ENCODE measurements around the gene MILR1.
"Not testable (repeated sequence)": the region's sequence is repeated elsewhere in the genome, so short reads cannot be mapped to it uniquely, and the experiment has no call there.

MILR1 gene

DNA sequence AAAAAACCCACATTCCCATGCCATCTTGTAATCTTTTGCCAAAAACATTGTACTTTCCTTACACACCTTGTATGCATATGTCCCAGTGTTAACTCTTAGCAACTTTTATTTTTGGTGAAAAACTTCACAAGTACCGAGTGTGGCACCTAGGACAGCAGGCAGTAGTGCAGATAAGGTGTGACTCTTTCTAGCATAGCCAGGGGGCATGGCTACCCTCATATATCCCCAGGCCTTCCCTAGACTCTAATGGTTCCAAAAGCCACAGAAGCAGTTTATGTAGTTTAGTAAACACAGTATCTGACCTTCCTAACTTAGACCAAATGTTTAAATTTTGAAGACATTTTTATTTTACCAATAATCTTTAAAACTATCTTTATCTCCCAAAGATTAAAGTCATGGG, 20.5 kb upstream of the MILR1 start:
- DNase-seq = no peak

DNA sequence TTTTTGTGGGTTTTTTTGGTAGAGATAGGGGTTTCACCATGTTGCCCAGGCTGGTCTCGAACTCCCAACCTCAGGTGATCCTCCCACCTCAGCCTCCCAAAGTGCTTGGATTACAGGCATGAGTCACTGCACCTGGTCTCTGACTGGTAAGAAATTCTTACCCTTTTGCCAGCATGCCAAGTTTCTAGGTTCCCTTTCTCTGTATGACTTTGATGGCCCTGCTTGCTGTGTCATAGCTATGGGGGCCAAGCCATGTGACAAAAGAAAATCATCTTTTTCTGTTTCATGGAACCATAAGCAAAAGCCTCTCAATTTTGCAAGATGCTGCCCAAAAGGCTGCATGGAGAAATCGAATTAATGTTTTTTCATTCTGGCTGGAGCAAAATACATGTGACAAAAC, 18.9 kb upstream of the MILR1 start:
- DNase-seq = not testable (repeated sequence)

DNA sequence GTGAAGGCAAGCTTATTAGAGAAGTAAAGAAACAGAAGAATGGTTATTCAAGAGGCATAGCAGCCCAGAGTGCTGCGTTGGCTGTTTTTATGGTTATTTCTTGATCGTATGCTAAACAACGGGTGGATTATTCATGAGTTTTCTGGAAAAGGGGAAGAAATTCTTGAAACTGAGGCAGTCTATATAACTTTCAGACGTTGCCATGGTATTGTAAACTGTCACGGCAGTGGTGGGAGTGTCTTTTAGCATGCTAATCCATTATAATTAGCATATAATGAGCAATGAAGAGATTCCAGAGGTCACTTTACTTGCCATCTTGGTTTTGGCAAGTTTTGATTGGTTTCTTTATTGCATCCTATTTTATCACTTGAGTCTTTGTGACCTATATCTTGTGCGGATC, 17.4 kb upstream of the MILR1 start:
- DNase-seq = no peak

DNA sequence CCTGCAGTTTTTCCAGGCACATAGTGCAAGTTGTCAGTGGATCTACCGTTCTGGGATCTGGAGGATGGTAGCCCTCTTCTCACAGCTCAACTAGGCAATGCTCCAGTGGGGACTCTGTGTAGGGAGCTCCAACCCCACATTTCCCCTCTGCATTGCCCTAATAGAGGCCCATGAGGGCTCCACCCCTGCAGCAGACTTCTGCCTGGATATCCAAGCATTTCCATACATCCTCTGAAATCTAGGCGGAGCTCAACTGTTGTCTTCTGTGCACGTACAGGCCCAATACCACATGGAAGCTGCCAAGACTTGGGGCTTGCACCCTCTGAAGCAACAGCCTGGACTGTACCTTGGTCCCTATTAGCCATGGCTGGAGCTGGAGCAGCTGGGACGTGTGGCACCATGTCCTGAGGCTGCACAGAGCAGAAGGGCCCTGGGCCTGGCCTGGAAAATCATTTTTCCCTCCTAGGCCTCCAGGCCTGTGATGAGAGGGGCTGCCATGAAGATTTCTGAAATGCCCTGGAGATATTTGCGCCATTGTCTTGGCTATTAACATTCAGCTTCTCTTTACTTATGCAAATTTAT, 10.9 kb upstream of the MILR1 start:
- no peak for DNase-seq

DNA sequence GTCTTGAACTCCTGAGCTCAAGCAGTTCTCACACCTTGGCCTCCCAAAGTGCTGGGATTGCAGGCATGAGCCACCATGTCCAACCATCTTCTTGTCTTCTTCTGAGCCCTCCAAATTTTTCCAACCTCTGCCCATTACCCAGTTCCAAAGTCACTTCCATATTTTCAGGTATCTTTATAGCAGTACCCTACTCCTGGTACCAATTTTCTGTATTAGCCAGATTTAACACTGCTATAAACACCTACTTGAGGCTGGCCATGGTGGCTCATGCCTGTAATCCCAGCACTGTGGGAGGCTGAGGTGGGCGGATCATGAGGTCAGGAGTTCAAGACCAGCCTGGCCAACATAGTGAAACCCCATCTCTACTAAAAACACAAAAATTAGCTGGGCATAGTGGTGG, 9.4 kb upstream of the MILR1 start:
- DNase-seq = not testable (repeated sequence)

DNA sequence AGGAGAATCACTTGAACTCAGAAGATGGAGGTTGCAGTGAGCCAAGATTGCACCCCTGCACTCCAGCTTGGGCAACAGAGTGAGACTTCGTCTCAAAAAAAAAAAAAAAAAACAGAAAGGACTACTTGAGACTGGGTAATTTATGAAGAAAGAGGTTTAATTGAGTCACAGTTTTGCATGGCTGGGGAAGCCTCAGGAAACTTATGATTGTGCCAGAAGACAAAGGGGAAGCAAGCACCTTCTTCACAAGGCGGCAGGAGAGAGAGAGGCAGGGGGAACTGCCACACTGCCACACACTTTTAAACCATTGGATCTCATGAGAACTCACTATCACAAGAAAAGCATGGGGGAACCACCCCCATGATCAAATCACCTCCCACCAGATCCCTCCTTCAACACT, 9.0 kb upstream of the MILR1 start:
- no peak for DNase-seq

DNA sequence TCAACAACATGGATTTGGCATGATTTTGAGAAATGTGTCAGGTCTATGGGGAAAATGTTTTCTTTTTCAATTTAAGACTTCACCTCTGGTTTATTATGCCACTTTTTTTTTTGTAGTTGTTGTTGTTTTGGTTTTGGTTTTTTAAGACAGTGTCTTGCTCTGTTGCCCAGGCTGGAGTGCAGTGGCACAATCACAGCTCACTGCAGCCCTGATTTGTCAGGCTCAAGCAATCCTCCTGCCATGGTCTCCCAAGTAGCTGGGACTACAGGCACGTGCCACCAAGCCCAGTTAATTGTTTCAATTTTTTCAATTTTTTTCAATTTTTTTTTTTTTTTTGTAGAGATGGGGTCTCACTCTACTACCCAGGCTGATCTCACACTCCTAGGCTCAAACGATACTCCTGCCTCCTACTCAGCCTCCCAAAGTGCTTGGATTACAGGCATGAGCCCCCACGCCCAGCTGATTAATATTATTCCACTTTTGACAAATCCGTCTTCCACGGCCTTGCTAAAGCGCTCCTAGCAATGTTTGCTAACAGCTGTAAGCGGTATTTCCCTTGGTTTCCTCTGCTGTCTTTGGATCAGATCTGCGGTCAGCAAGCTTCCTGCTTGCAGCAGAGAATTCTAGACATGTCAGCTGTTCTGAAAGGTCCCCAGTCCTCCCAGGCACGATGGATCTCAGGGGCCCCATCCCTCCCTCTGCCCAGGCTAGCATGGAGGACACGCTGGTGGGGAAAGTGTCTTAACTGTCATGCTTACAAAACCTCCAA, 7.0 kb upstream of the MILR1 start:
- DNase-seq = no peak

DNA sequence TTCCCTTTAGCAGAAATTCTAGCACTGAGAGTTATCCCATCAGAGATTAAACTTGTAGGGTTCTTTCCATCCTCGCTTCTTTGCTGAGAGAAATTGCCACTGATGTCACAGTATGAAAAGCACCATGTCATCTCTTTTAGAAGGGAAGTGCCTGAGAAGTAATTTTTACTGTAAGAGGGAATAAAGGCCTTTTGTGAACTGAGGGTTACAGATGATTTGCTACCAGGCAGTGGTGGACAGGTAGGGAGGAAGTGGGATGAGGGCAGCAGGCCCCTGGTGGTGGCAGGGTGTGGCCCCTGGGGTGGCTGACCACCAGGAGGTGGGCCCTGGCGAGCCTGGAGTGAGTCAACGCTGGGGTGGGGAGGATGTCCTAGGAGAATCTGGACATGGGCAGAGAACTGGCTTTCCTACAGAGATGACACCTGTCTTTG, 6.4 kb upstream of the MILR1 start:
- no peak for DNase-seq

DNA sequence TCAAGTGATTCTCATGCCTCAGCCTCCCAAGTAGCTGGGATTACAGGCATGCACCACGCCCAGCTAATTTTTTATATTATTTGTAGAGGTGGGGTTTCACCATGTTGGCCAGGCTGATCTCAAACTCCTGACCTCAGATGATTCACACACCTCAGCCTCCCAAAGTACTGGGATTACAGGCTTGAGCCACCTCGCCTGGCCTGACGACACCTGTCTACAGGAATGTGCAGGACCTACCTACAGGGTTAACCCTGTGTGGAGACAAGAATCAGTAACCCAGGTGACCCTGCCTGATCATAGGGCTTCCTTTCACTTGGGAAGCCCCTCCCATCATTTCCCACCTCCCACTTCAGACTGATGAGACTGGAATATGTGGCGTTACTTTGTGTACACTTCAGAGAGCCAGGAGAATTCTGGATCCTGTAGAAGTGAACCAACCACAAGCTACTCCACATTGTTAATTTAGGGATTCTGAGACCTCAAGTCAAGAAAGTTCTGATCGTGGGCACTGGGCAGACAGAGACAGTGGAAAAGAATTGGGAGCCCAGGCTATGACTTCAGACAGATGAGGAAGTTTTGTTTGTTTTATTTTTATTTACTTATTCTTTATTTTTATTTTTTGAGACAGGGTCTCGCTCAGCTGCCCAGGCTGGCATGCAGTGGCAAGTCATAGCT, 5.7 kb upstream of the MILR1 start:
- no peak for DNase-seq

DNA sequence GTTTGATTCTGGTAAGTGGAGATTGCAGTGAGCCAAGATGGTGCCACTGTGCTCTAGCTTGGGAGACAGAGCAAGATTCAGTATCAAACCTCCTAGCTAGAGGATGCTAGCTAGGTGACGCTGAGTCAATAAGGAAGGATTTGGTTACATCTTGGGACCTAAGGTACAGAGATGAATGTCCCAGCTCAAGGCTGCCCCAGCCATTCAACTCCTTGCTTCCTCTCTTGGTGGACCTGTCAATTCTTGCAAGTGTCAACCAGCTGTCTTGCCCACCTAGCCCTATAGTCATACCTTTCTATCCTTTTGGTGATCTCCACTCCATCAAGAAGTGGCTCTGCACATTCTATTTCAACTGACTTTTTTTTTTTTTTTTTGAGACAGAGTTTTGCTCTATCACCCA, 1.4 kb upstream of the MILR1 start:
- no peak for DNase-seq

DNA sequence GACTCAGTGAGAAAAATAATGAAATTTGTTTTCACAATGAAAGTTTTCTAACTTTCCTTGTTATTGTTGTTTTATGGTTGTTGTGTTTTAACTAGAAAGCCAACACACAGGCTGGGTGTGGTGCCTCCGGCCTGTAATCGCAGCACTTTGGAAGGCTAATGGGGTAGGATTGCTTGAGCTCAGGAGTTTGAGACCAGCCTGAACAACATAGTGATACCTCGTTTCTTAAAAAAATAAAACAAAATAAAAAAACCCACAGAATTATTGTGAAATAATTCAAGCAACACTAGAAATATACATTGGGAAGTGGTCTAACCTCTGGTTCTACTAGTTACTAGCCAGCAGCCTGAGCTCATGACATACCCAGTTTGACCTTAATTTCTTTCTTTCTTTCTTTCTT, 630 bp downstream of the MILR1 start:
- no peak for DNase-seq

DNA sequence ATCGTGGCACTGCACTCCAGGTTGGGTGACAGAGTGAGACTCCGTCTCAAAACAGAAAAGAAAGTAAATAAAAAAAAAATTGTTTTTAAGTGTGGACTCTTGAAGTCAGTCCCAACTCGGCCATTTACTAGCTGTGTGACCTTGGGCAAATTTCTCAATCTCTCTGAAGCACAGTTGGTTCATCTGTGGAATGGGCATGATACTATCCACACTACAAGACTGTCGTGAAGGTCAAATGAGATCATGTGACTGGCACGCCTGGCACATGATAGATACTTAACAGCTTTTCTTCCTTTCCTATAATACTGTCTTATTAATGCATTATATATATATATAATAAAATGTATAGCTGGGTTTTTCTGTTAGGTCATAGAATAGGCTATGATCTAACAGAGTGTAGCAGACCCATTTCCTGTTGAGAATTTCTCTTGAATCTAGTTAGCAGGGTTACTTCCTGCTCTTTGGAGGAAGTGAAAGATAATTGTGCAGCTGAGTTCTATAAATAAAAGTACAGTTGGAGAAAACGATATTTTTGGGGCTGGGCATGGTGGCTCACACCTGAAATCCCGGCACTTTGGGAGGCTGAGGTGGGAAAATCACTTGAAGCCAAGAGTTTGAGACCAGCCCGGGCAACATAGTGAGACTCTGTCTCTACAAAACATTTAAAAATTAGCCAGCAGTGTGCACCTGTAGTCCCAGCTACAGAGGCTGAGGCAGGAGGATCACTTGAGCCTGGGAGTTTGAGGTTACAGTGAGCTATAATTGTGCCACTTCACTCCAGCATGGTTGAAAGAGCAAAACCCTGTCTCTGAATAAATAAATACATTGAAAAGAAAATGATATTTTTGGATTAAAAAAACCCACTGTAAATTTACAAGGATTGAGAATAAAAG, 7.3 kb downstream of the MILR1 start:
- DNase-seq = no peak

DNA sequence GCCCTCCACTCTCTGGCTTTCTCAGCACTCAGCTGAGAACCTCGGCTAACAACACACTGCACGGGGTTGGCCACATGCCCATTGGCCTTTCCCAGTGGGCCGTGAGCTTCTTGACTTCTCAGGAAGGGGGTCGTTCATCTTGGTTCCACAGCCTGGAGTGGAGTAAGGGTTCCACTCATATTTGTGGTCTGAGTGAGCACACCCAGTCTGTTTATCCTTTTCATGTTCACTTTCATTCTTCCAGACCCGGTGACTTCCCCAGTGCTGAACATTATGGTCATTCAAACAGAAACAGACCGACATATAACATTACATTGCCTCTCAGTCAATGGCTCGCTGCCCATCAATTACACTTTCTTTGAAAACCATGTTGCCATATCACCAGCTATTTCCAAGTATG, 8.2 kb downstream of the MILR1 start:
- DNase-seq = no peak

DNA sequence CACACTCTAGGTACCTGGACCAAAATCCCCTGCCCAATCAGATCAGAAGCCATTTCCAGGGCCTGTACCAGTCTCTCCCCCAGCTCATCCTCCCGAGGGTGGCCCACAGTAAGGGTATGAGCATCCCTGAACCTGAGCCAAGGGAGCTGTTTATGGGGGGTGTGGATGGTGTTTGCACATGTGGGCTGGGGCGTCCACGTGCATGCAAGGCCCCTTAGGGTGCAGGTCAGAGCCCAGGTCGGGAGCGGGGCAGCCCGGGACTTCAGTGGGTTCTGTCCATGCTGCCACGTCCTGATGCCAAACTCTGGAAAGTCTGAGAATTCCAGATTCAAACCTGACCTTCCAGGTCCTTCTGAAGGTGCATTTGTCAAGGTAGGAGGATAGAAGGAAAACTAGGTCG, 9.8 kb downstream of the MILR1 start:
- DNase-seq = no peak

DNA sequence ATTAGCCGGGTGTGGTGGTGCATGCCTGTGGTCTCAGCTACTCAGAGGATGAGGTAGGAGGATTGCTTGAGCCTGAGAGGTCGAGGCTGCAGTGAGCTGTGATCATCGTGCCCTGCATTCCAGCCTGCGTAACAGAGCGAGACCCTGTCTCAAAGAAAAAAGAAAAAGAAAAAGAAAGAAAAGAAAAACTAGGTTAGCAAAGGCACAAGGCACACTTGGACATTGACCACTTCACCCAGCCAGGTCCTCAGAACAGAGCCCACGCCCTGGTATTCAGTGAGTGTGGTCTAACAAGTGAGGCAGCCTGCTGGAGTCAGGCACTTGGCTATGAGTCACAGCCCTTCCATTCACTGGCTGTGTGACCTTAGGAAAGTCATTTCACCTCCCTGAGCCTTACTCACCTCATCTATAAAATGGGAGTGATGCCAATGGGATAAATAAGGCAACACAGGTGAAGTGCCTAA, 10.4 kb downstream of the MILR1 start:
- DNase-seq = no peak

DNA sequence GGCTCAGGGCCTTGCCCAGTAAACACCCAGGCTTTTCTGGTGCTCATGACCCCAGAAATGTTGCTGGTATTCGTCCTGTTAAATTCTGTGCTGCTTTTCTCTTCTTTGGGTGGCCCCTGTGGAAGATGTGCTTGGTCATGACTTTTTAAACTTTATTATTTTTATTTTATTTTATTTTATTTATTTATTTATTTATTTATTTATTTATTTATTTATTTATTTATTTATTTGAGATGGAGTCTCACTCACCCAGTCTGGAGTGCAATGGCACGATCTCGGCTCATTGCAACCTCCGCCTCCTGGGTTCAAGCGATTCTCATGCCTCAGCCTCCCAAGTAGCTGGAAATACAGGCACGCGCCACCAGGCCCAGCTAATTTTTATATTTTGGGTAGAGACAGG, 10.9 kb downstream of the MILR1 start:
- DNase-seq = not testable (repeated sequence)

DNA sequence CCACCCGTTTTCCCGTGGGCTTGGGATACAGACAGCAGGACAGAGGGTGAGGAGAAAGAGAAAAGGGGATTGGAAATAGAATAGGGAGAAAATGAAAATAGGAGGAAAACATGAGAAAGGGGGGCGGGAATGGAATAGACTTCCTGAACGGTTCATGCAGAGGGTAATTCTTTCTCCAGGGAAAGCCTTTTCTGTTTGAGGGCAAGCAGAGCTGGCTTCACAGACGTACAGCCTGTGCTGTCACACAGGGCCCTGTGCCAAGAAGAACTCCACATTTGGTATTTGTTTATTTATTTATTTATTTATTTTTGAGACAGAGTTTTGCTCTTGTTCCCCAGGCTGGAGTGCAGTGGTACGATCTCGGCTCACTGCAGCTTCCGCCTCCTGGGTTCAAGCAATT, 12.0 kb downstream of the MILR1 start:
- no peak for DNase-seq

DNA sequence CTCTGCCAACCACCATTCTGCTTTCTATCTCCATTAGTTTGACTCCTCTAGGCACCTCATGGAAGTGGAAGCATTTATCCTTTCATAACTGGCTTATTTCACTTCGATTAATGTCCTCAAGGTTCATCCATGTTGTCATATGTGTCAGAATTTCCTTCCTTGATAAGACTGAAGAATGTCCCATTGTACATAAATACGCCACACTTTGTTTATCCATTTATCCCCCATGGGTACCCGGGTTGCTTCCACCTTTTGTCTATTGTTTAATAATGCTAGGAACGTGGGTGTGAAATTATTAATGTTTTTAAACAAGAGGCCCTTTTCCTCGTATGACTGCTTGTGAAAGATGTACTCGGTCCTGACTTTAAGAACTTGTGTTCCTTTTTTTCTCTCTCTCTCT, 12.9 kb downstream of the MILR1 start:
- DNase-seq = no peak

DNA sequence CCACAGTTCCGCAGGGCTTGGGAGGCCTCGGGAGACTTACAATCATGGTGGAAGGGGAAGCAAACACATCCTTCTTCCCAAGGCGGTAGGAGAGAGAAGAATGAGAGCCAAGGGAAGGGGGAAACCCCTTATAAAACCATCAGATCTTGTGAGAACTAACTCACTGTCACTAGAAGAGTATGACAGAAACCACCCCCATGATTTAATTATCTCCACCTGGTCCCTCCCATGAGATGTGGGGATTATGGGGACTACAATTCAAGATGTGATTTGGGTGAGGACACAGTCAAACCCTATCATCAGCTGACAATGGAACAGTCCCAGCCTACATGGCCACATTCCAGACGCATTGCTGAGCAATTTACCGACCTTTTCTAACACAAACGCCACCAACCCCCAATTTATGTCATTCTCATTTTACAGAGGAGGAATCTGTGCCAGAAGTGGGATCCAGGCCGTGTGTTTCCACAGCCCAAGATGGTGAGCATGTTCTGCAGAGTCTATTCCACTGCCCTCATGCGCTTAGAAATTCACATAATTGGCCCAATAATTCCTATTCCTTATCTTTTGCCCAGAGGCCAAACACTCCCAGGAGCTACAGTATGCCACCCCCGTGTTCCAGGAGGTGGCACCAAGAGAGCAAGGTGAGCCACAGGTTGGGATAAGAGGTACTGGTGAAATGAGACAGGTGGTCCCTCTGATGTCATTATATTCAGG, 17.3 kb downstream of the MILR1 start:
- no peak for DNase-seq

DNA sequence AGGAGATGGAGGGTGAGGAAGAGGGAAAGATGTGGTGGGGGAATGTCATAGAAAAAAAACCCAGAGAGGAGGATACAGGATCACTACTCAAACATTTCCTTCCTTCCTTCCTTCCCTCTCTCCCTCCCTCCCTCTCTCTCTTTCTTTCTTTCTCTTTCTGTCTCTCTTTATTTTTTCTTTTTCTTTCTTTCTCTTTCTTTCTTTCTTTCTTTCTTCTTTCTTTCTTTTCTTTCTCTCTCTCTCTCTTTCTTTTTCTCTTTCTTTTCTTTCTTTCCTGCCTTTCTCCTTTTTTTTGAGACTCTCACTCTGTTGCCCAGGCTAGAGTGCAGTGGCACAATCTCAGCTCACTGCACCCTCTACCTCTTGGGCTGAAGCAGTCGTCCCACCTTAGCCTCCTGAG, 17.9 kb downstream of the MILR1 start:
- DNase-seq = not testable (repeated sequence)

DNA sequence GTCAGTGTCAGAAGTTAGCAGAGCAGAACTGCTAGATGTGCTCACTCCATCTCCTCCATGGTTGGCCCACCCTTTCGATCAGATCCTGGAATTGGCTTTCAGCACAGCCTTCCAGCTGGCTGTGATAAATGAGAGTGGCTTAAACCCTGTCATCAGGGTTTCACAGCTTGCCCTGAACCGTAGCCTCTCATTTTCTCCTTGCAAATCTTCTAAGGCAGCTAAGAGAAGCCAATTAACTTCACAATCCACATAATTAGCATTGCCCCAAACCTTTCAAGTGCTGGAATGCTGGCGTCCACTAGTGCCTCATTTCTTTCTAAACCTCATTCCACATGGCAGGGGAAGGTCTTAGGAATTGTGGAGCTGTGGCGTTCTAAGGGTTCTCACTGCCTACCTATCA, 21.7 kb downstream of the MILR1 start:
- no peak for DNase-seq

DNA sequence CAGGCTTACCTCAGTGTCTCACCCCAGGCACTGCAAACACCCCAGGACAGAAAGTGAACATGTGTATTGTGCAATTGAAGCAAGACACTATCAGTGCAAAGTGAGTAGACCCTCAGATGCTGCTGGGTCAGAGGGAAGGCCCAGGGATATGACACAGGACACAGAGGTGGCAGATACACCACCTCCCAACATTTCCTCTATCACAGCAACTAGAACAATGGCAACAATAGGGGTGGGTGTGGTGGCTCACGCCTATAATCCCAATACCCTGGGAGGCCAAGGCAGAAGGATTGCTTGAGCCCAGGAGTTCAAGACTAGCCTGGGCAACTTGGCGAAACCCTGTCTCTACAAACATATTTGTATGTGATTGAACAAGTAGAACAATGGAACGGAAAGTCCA, 22.5 kb downstream of the MILR1 start:
- DNase-seq = no peak

DNA sequence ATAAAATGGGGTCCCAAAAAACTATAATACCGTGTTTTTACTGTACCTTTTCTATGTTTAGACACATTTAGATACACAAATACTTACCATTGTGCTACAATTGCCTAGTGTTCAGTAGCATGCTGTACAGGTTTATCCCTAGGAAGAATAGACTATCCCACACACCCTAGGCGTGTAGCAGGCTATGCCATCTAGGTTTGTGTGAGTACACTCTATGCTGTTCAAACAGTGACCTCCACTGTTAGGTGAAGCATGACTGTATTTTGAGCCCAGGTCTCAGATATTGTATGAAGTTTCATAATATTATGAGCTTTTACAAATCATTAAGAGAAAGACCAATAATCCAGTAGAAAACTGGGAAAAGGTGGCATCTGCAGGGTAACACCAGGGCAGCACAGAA, 23.6 kb downstream of the MILR1 start:
- DNase-seq = no peak
